Measurements from ENCODE around the gene PTGES3L. TPM values are rescaled to one million over a fixed set of nuclear protein-coding genes. Genes with fewer than 3 reads are reported as not detected.

PTGES3L gene
- total and polyA plus RNA-seq, 10 donors = 0.61 to 1.8 (median 0.93) TPM; not detected in 1

DNA sequence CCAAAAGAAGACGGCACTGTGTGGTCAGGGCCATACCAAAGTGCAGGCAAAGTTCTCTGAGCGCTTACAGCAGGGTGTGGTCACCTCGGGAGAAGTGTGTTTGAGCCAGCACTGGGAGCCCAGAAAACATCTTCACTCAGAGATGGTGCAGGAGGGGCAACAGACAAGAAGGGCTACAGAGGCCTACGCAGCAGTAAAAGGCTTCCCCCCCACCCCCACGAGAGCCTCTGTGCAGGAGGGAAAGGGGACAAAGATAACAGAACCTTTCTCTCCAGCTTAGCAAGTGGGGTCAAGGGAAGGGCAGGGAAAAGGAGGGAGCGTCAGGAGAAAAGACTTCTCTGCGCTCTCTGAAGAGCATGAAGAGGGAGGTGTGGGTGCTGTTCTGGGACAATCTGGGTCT is 39.5 kb upstream of the PTGES3L start:
- TF ChIP-seq POLR2AphosphoS5 (IDR thresholded peaks at IDR 0.05) (no peak), POLR2A (IDR thresholded peaks at IDR 0.05) (no peak)
- TF ChIP-seq, protein P1, sequence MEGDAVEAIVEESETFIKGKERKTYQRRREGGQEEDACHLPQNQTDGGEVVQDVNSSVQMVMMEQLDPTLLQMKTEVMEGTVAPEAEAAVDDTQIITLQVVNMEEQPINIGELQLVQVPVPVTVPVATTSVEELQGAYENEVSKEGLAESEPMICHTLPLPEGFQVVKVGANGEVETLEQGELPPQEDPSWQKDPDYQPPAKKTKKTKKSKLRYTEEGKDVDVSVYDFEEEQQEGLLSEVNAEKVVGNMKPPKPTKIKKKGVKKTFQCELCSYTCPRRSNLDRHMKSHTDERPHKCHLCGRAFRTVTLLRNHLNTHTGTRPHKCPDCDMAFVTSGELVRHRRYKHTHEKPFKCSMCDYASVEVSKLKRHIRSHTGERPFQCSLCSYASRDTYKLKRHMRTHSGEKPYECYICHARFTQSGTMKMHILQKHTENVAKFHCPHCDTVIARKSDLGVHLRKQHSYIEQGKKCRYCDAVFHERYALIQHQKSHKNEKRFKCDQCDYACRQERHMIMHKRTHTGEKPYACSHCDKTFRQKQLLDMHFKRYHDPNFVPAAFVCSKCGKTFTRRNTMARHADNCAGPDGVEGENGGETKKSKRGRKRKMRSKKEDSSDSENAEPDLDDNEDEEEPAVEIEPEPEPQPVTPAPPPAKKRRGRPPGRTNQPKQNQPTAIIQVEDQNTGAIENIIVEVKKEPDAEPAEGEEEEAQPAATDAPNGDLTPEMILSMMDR (IDR thresholded peaks at IDR 0.05 in 8 of 11, conservative IDR thresholded peaks at IDR 0.05 in 3 of 11) = no peak
- H3K4me3 ChIP-seq = peak overlapping the region in 1 of 8 donors; percentile 96
- intact Hi-C loops (cut with DNase I; ENCODE audit: low total_unique reads) = no loop called here
- peaks cover 32 to 92% (median 72%) of the 10 kb centered on the region in 6 donors for H3K4me1 ChIP-seq
- H3K27ac ChIP-seq = peak overlapping the region in 7 of 8 donors; percentile 21 to 87 (median 83)
- H3K36me3 ChIP-seq = peaks cover 0 to 39% (median 4%) of the 10 kb centered on the region in 6 donors
- H3K27me3 ChIP-seq (replicated peaks in 1 of 7) = no peaks in the 10 kb centered on the region
- no peaks in the 10 kb centered on the region for H3K9me3 ChIP-seq
- no peak for DNase-seq
- WGBS, 5 donors = 28 to 47% (median 43%) methylated on average over 7 of the region's 7 CpGs

DNA sequence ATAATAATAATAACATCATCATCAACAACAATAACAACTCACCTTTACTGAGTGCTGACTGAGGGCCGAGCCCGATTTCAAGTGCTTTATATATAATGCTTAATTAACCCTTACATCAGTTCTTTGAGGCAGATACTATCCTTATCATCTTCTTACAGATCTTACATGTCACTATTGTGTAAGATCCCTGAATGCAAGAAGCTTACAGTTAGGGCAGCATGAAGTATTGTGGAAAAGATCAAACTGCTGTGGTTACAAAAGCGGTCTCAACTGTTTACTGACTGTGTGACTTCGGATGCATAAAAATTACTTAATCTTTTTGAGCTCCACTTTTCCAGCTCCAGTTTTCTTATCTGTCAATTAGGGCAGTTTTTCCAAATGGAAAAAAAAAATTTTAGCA is 39.1 kb upstream of the PTGES3L start:
- H3K9me3 ChIP-seq = no peaks in the 10 kb centered on the region
- H3K36me3 ChIP-seq = peaks cover 0 to 44% (median 7%) of the 10 kb centered on the region in 6 donors
- H3K27me3 ChIP-seq (replicated peaks in 1 of 7) = no peaks in the 10 kb centered on the region
- H3K4me1 ChIP-seq = peaks cover 33 to 92% (median 71%) of the 10 kb centered on the region in 6 donors
- H3K27ac ChIP-seq = peak overlapping the region in 5 of 8 donors; percentile 80 to 87 (median 83)
- intact Hi-C loops (cut with DNase I; ENCODE audit: low total_unique reads) = no loop called here
- no peak for TF ChIP-seq POLR2A (IDR thresholded peaks at IDR 0.05)
- TF ChIP-seq, protein P1 (IDR thresholded peaks at IDR 0.05 in 8 of 11, conservative IDR thresholded peaks at IDR 0.05 in 3 of 11) = no peak
- no peak for TF ChIP-seq POLR2AphosphoS5 (IDR thresholded peaks at IDR 0.05)
- 27 to 47% (median 38%) methylated on average over 4 of the region's 4 CpGs for WGBS, 5 donors
- no peak overlapping the region for H3K4me3 ChIP-seq
- DNase-seq = no peak

DNA sequence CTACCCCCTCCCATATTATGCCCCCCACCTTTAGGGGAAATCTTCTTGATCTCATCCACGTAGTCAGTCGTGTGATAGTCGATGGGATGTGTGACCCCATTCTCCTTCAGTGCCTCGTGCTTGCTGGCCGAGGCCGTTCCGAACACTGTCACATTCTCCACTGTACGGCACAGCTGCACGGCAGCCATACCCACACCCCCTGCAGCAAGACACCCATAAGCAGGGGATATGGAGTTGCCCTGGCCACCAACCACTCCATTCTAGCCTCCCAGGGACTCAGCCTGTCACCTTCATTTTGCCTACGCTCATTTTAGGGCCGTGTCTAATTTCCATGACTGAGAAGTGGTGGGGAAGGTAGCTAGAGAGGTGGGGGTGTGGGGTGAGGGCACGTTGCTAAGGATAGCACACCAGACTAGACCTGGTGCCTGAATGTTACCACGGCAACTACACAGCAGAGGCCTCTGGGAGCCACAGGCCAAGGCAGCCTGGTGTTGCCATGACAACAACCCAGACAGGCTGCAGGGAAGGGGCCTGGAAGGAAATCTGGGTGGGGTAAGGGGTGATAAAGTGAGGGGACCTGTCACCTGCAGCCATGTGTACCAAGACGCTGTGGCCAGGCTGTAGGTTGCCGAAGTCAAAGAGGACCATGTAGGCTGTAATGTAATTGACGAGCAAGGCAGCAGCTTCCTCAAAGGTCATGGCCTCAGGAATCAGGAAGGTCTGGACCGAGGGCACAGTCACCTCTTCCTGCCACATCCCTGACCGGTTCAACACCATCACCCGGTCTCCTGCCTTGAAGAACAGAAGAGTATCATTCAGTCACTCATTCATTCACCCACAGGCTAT is 38.4 kb upstream of the PTGES3L start:
- Histone ChIP-seq H3K4me1 (peaks cover 33 to 92% (median 70%) of the 10 kb centered on the region in 6 donors), H3K36me3 (peaks cover 0 to 51% (median 14%) of the 10 kb centered on the region in 6 donors), H3K4me3 (no peak overlapping the region), H3K9me3 (no peaks in the 10 kb centered on the region), H3K27me3 (replicated peaks in 1 of 7) (no peaks in the 10 kb centered on the region), H3K27ac (peak overlapping the region in 5 of 8 donors; percentile 80 to 87 (median 83))
- TF ChIP-seq, protein P1 (IDR thresholded peaks at IDR 0.05 in 8 of 11, conservative IDR thresholded peaks at IDR 0.05 in 3 of 11) = no peak
- TF ChIP-seq POLR2A (IDR thresholded peaks at IDR 0.05) (no peak), POLR2AphosphoS5 (IDR thresholded peaks at IDR 0.05) (peak; percentile 13 to 59 (median 25))
- DNase-seq = no peak
- intact Hi-C loops (cut with DNase I; ENCODE audit: low total_unique reads) = no loop called here
- 62 to 70% (median 67%) methylated on average over 19 of the region's 19 CpGs for WGBS, 5 donors

DNA sequence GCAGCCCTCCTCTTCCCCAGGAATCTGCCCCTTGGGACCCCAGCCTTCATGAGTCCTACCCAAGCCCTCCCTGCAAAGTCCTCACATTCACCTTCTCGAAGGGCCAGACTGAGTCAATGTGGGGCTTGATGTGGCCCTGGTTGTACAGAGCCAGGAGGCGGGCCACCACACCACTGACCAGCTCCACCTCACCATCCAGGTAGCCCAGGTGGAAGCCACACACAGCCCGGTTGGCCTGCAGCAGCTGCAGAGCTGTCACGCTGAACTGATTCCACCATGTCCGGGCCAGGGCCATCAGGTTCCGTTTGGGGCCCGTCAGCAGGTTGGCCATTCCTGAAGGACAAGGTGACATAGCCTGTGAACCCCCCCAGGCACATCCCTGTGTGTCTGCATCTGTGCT is 36.3 kb upstream of the PTGES3L start:
- peak overlapping the region in 7 of 8 donors; percentile 9 to 75 (median 59) for H3K27ac ChIP-seq
- WGBS, 5 donors = 88 to 92% (median 90%) methylated on average over 7 of the region's 7 CpGs; no CpG with 5 or more reads in 1 of the 5 donors
- H3K9me3 ChIP-seq = no peaks in the 10 kb centered on the region
- peaks cover 0 to 71% (median 31%) of the 10 kb centered on the region in 6 donors for H3K36me3 ChIP-seq
- intact Hi-C loops (cut with DNase I; ENCODE audit: low total_unique reads) = no loop called here
- H3K27me3 ChIP-seq (replicated peaks in 1 of 7) = no peaks in the 10 kb centered on the region
- no peak overlapping the region for H3K4me3 ChIP-seq
- TF ChIP-seq POLR2A (IDR thresholded peaks at IDR 0.05) (no peak), POLR2AphosphoS5 (IDR thresholded peaks at IDR 0.05) (peak in 1 of 3 donors; percentile 7)
- peaks cover 27 to 96% (median 69%) of the 10 kb centered on the region in 6 donors for H3K4me1 ChIP-seq
- no peak for DNase-seq

All from spleen (tissue), 11 donors.